K562 treated with DMSO at 1 percent for 48 hours (cell line): ENCODE results near the gene EXOSC9. TPM values are rescaled to one million over a fixed set of nuclear protein-coding genes. Genes with fewer than 3 reads are reported as not detected.

Experiments
- total RNA-seq: library from RNA; unstranded; fragments of 300-600 nt; gene quantifications from 2 replicates; pipeline ENCODE4 v1.2.3, GENCODE V29; 2022; ENCODE audit warnings: low replicate concordance; ENCODE audit errors: extremely low read depth

The EXOSC9 gene, protein sequence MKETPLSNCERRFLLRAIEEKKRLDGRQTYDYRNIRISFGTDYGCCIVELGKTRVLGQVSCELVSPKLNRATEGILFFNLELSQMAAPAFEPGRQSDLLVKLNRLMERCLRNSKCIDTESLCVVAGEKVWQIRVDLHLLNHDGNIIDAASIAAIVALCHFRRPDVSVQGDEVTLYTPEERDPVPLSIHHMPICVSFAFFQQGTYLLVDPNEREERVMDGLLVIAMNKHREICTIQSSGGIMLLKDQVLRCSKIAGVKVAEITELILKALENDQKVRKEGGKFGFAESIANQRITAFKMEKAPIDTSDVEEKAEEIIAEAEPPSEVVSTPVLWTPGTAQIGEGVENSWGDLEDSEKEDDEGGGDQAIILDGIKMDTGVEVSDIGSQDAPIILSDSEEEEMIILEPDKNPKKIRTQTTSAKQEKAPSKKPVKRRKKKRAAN
- total RNA-seq = not detected in 2 replicates

DNA sequence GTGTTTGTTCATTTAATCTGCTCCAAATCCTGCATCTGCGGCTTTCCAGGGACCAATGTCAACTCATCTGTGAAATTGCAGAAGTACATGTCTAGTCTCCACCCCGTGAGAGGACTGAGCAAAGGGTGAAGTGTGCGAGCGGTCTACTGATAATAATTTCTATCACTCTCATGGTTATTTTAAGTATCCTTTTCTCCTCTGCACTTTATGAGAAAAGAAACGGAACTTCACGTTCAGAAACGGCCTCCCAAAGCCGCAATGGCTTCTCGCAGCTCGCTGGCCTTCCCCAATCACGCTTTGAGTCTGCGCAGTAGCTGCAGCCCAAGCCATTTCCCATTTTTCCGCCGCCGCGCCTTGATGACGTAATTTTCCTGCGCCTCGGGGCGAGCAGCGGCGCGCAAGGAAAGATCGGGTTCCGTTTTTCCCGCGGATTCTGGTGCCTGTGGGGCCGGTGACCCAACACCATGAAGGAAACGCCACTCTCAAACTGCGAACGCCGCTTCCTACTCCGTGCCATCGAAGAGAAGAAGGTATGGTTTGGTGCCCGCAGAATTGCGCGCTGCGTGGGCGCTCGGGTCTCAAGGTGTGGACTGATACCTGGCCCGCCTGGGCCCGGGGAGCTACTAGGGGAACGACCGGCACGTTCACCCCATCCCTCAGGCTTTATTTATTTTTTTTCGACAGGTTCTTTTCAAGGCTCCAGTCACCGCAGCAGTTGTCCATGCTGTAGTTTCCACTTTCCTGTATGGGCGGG, at the start of gene EXOSC9:
Gene EXOSC9 (plus strand): TSS at position 363 of the 754 bp plus-strand sequence. CDS start 102 bp downstream, at position 465.

GRCh38 chr4:121764702-121765367, 36.3 kb upstream of the EXOSC9 start, which contains the start of gene SMIM43:
Gene SMIM43 (minus strand): TSS chr4:121765164. CDS start chr4:121765105, 59 bp downstream.

DNA sequence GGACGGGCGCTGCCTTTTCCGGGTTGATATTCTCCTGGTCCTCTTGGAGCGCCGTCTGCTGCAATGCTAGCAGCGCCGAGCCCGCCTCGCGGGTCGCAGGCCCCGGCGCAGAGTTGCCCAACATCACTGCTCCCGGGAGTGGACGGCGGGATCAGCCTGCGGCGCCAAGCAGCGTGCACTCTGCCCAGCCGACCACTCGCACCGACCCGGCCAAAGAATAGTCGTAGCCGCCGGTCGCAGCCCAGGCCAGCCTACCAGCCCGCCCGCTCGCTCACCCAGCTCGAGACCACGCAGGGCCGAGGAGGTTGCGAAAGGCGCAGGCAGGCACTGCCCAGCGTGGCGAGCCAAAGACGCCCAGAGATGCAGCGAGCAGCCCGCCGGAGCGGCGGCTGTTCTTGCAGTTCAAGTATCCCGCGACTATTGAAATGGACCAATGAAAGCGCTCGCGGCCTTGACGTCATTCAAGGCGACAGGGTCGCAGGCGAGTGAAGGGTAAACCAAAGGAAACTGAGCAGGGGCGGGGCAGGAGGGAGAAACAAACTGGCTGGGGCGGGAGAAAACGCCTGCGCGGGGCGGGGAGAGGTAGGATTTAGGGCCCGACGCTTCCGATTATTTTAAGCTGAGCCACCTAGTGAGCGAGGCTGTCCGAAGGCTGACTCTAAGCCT, 22.5 kb downstream of the EXOSC9 start, which contains the start of gene CCNA2:
Gene CCNA2 (minus strand): TSS at position 379 of the 666 bp plus-strand sequence. CDS start 255 bp downstream, at position 124.

Other genes starting within 250 kb of the EXOSC9 start
- gene ANXA5, start 104.3 kb upstream of the EXOSC9 start, total RNA-seq = not detected in 2 replicates
- gene SMIM43, start 36.2 kb upstream of the EXOSC9 start, total RNA-seq = not detected in 2 replicates
- gene CCNA2, start 22.6 kb downstream of the EXOSC9 start, total RNA-seq = not detected in 2 replicates
- gene BBS7, start 69.2 kb downstream of the EXOSC9 start, total RNA-seq = not detected in 2 replicates
- not detected in 2 replicates for gene TRPC3, start 150.7 kb downstream of the EXOSC9 start, total RNA-seq